Measurements from ENCODE around the gene SLX4IP.
A peak's percentile ranks its signal among the peaks of the same experiment; 100 is the strongest.

GRCh38 chr20:10412591-10413408 lies 22.3 kb upstream of the SLX4IP start:
- TF ChIP-seq, protein P1, sequence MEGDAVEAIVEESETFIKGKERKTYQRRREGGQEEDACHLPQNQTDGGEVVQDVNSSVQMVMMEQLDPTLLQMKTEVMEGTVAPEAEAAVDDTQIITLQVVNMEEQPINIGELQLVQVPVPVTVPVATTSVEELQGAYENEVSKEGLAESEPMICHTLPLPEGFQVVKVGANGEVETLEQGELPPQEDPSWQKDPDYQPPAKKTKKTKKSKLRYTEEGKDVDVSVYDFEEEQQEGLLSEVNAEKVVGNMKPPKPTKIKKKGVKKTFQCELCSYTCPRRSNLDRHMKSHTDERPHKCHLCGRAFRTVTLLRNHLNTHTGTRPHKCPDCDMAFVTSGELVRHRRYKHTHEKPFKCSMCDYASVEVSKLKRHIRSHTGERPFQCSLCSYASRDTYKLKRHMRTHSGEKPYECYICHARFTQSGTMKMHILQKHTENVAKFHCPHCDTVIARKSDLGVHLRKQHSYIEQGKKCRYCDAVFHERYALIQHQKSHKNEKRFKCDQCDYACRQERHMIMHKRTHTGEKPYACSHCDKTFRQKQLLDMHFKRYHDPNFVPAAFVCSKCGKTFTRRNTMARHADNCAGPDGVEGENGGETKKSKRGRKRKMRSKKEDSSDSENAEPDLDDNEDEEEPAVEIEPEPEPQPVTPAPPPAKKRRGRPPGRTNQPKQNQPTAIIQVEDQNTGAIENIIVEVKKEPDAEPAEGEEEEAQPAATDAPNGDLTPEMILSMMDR (conservative IDR thresholded peaks at IDR 0.05 in 1 of 2, IDR thresholded peaks at IDR 0.05 in 1 of 2; ENCODE audit: extremely low read depth in 1 of 2, insufficient read depth in 1 of 2, low read depth in 1 of 2, low read length in 2 of 2), result peak; percentile 14 to 22
- TF ChIP-seq EZH2 (IDR thresholded peaks at IDR 0.05; ENCODE audit: borderline replicate concordance, low read length), result no peak
